HepG2 (cell line): ENCODE data around the gene HIBADH. TPM values are rescaled to one million over a fixed set of nuclear protein-coding genes. Genes with fewer than 3 reads are reported as not detected.

Experiments used
- ATAC-seq: fragments of 200-7000 bp; cut with Tn5 transposase; 3 replicates; pipeline ENCODE4 v1.9.1; 2020; ENCODE audit warnings: mild to moderate bottlenecking, moderate library complexity
- BruUV-seq: library from RNA; stranded (reverse); fragments of 400-500 nt; replicated peaks from 2 replicates; lab custom pipeline; 2021; lab: Mats Ljungman, UMichigan
- CTCF ChIA-PET: fragments of 300-600 bp; formaldehyde crosslinking; extraction: SDS; loops from one replicate; lab custom pipeline; 2021; ENCODE audit warnings: low total read pairs, inconsistent platforms, low intra/inter-chr PET ratio; lab: Yijun Ruan, JAX
- POLR2A ChIA-PET: fragments of 350-600 bp; sonication (Branson Sonifier 250); formaldehyde crosslinking; loops from one replicate; lab custom pipeline; 2020; ENCODE audit warnings: antibody characterized with exemption, inconsistent platforms; lab: Yijun Ruan, JAX
- DNase-seq: peaks from one replicate; pipeline ENCODE4 v3.0.0-alpha.2; 2015; ENCODE audit warnings: low spot score
- FAIRE-seq: peaks from 3 replicates; lab custom pipeline; 2011; peaks lifted over from hg19 to GRCh38; lab: Jason Lieb, UNC
- H2AFZ ChIP-seq: one replicate; pipeline ENCODE4 v1.6.1; 2011; ENCODE audit warnings: low read length, inconsistent platforms
- H3K27ac ChIP-seq: fragments of 300-600 bp; 3 replicates; pipeline ENCODE4 v1.8.0; 2011; ENCODE audit warnings: mixed run types, mild to moderate bottlenecking, mixed read lengths, low read length, inconsistent platforms; ENCODE audit not compliant: insufficient read depth; ENCODE audit errors: extremely low read length
- H3K27me3 ChIP-seq, 2 experiments: fragments of 200-600 bp in 1 of 2; 2 replicates in 1 of 2; 3 replicates in 1 of 2; pipeline versions ENCODE4 v1.6.0 to v1.8.0; 2011; ENCODE audit warnings: low read length in 2 of 2, mild to moderate bottlenecking in 2 of 2, moderate library complexity in 2 of 2, inconsistent platforms in 1 of 2; ENCODE audit not compliant: insufficient read depth in 2 of 2, control insufficient read depth in 1 of 2
- H3K36me3 ChIP-seq, 2 experiments: fragments of 200-600 bp in 1 of 2; replicated peaks in 1 of 2; 2 replicates in 1 of 2; 3 replicates in 1 of 2; pipeline versions ENCODE4 v1.5.1 to v1.8.0; 2011; ENCODE audit warnings: low read length in 2 of 2, inconsistent platforms in 1 of 2; ENCODE audit not compliant: insufficient read depth in 2 of 2, control insufficient read depth in 1 of 2
- H3K4me1 ChIP-seq: 2 replicates; pipeline ENCODE4 v1.5.1; 2012; ENCODE audit warnings: low read length, inconsistent platforms; ENCODE audit not compliant: insufficient read depth
- H3K4me2 ChIP-seq: 2 replicates; pipeline ENCODE4 v1.6.0; 2011; ENCODE audit warnings: low read depth, low read length, inconsistent platforms
- H3K4me3 ChIP-seq, 3 experiments: fragments of 200-600 bp in 1 of 3; sonication (generic), shearing (Covaris generic) in 1 of 3; replicated peaks in 1 of 3; 2 replicates each; pipeline ENCODE4 v1.5.1; 2011 to 2016; ENCODE audit warnings: low read length in 3 of 3, inconsistent platforms in 2 of 3, low read depth in 2 of 3, mild to moderate bottlenecking in 2 of 3, control low read depth in 1 of 3, mixed read lengths in 1 of 3; ENCODE audit not compliant: insufficient read depth in 1 of 3
- H3K79me2 ChIP-seq: one replicate; pipeline ENCODE4 v1.6.1; 2011; ENCODE audit warnings: low read length, inconsistent platforms; ENCODE audit not compliant: insufficient read depth
- H3K9ac ChIP-seq: 2 replicates; pipeline ENCODE4 v1.6.0; 2011; ENCODE audit warnings: mild to moderate bottlenecking, low read depth, low read length, inconsistent platforms; ENCODE audit not compliant: insufficient read depth
- H3K9me3 ChIP-seq: 2 replicates; pipeline ENCODE4 v1.5.1; 2012; ENCODE audit warnings: mild to moderate bottlenecking, low read length
- H4K20me1 ChIP-seq: 2 replicates; pipeline ENCODE4 v1.6.0; 2011; ENCODE audit warnings: inconsistent platforms, mild to moderate bottlenecking, low read length, moderate library complexity; ENCODE audit not compliant: insufficient read depth
- CREB1 ChIP-seq, 2 experiments: fragments of 450-650 bp in 1 of 2; IDR thresholded peaks; 2 replicates each; pipeline ENCODE4 v1.6.1; 2016 to 2017; ENCODE audit warnings: control low read depth in 1 of 2, mild to moderate bottlenecking in 1 of 2, missing compliant biosample characterization in 1 of 2, missing genetic modification characterization in 1 of 2
- KDM3A ChIP-seq: IDR thresholded peaks from 2 replicates; pipeline ENCODE4 v1.6.1; 2018; ENCODE audit warnings: low read depth, missing compliant biosample characterization
- TCF7 ChIP-seq: sonication (generic); IDR thresholded peaks from 2 replicates; pipeline ENCODE4 v1.6.1; 2016; ENCODE audit warnings: antibody characterized with exemption, low read depth
- ZC3H13 ChIP-seq: sonication (generic); formaldehyde crosslinking; IDR thresholded peaks from 2 replicates; pipeline ENCODE4 v1.8.1; 2023; ENCODE audit warnings: mild to moderate bottlenecking, missing genetic modification reagents, moderate library complexity
- WGBS: methylation state at CpG from one replicate; pipeline ENCODE4 v1.1.6; 2017; ENCODE audit warnings: low lambda C conversion rate; 5-methylcytosine and 5-hydroxymethylcytosine counted together
- in situ Hi-C: cut with HindIII; loops from 2 replicates; pipeline ENCODE4 v1.10.0; 2017; ENCODE audit warnings: low pct_unique_long_range_greater_than_20kb; ENCODE audit not compliant: extremely low pct_ligation_motif_present
- intact Hi-C: fragments of 100-400 bp; cut with micrococcal nuclease; formaldehyde crosslinking; loops from one replicate; pipeline ENCODE4 v1.10.0; 2022; ENCODE audit not compliant: unreplicated experiment
- polyA plus RNA-seq, 8 experiments: library from polyadenylated mRNA; depleted of rRNA in 3 of 8; stranded (reverse) in 7 of 8; unstranded in 1 of 8; fragments of >200 nt; fragmentation: Illumina TruSeq in 4 of 8; extraction: Trizol in 4 of 8; gene quantifications; 2 replicates each; pipeline versions ENCODE4 v1.2.1 to v1.2.3, GENCODE V29; 2011 to 2016; ENCODE audit warnings: low read depth in 4 of 8, missing spikeins in 1 of 8, mixed read lengths in 1 of 8; ENCODE audit not compliant: insufficient read depth in 1 of 8
- total RNA-seq, 5 experiments: library from RNA; depleted of rRNA; stranded (reverse); fragments of >200 nt; fragmentation: Illumina TruSeq; extraction: Trizol; gene quantifications; 2 replicates each; pipeline ENCODE4 v1.2.3, GENCODE V29; 2016; ENCODE audit warnings: low read depth in 1 of 5
- TF ChIP-seq, protein P1 (sequence below): fragments of 450-650 bp; IDR thresholded peaks from 2 replicates; pipeline ENCODE4 v1.6.1; 2017
- TF ChIP-seq, protein P2 (sequence below): sonication (generic); formaldehyde crosslinking; IDR thresholded peaks from 2 replicates; pipeline ENCODE4 v1.5.0; 2020; ENCODE audit warnings: missing genetic modification reagents, mild to moderate bottlenecking, borderline replicate concordance

The HIBADH gene
- total and polyA plus RNA-seq, 2 of the 13 experiments (the other 11 are each of a cell fraction or from before 2014, with no cell fraction given), result 49.9 to 59.5 TPM

DNA sequence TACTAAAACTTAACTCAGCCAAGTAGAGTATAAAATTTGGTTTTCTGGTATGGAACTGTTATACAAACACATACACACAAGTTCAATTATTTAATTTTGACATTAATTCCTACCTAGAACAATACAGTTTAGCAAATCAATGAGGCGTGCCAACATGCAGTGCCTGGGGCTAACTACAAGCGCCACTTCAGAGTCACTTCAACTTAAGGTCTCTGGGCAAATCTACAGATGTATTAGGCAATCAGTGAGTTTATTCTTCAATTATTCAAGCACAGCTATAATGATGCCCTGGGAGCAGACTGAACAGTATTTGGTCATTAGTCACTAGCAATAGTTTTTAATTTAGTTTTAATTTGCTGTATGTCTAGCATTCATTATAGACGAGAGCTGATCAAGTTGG, 51.6 kb downstream of the HIBADH start:
- Histone ChIP-seq H3K4me1 (peaks cover 37% of the 10 kb centered on the region), H3K36me3 (peaks cover 0 to under 1% of the 10 kb centered on the region in 2 experiments; a peak in 3 of 5 replicates), H4K20me1 (no peaks in the 10 kb centered on the region), H3K9ac (no peak overlapping the region), H3K27ac (no peak overlapping the region), H3K79me2 (peaks cover 1% of the 10 kb centered on the region), H3K27me3 (no peaks in the 10 kb centered on the region), H3K4me2 (no peak overlapping the region), H3K9me3 (no peaks in the 10 kb centered on the region), H3K4me3 (no peak overlapping the region), H2AFZ (no peak overlapping the region)
- 96% methylated on average over 3 of the region's 3 CpGs for WGBS
- no peak for FAIRE-seq
- in situ Hi-C loops, result no loop called here
- intact Hi-C loops, result no loop called here
- TF ChIP-seq, protein P1, sequence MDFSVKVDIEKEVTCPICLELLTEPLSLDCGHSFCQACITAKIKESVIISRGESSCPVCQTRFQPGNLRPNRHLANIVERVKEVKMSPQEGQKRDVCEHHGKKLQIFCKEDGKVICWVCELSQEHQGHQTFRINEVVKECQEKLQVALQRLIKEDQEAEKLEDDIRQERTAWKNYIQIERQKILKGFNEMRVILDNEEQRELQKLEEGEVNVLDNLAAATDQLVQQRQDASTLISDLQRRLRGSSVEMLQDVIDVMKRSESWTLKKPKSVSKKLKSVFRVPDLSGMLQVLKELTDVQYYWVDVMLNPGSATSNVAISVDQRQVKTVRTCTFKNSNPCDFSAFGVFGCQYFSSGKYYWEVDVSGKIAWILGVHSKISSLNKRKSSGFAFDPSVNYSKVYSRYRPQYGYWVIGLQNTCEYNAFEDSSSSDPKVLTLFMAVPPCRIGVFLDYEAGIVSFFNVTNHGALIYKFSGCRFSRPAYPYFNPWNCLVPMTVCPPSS, result no peak
- POLR2A ChIA-PET, result no interaction called here
- ATAC-seq, result no peak
- BruUV-seq, result no TSS peak
- CTCF ChIA-PET, result no interaction called here
- DNase-seq, result no peak

DNA sequence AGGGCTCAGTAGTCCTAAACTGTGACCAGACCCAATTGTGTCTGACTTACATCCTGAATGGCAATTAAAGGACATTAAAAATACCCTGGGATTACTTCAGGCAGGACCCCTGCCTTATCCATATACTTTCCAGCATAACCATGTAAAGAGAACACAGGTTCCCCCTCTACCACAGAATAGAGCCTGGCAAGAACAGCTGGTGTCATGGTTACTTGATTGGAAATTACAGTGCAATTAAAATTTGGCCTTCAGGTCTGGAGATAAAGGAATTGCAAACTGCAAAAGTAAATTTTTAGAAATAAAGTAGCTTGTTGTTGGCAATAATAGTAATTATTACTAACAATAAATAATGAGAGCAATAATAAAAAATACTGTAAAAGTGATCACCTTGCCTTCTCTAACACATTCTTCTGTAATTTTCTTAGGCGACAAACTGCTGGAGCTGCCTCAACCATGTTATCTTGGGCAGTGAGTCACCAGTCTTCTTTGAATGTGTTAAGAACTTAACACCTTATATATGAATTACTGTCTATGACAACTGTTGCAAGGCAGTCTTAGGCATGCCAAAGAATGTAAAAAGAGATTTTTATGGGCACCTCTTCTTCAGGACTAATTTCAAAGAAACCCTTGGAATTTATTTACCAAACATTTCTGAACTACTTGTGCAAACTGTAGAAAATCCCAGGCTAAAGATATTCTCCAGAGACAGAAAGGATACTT, 53.7 kb downstream of the HIBADH start:
- TF ChIP-seq CREB1 (IDR thresholded peaks at IDR 0.05) (no peak), CREB1 (CRISPR knock-in tag; IDR thresholded peaks at IDR 0.05) (no peak), ZC3H13 (CRISPR knock-in tag) (no peak), TCF7 (no peak), KDM3A (CRISPR knock-in tag) (no peak)
- TF ChIP-seq, protein P2, sequence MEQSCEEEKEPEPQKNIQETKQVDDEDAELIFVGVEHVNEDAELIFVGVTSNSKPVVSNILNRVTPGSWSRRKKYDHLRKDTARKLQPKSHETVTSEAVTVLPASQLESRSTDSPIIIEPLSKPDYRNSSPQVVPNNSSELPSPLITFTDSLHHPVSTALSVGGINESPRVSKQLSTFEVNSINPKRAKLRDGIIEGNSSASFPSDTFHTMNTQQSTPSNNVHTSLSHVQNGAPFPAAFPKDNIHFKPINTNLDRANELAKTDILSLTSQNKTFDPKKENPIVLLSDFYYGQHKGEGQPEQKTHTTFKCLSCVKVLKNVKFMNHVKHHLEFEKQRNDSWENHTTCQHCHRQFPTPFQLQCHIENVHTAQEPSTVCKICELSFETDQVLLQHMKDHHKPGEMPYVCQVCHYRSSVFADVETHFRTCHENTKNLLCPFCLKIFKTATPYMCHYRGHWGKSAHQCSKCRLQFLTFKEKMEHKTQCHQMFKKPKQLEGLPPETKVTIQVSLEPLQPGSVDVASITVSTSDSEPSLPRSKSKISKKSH (CRISPR knock-in tag), result no peak
- Histone ChIP-seq H3K4me3 (no peak overlapping the region), H3K9ac (no peak overlapping the region), H4K20me1 (no peaks in the 10 kb centered on the region), H3K4me2 (no peak overlapping the region), H3K36me3 (no peaks in the 10 kb centered on the region; a peak in 1 of 5 replicates), H3K27ac (no peak overlapping the region), H3K79me2 (no peaks in the 10 kb centered on the region), H3K27me3 (no peaks in the 10 kb centered on the region), H3K9me3 (no peaks in the 10 kb centered on the region), H2AFZ (no peak overlapping the region), H3K4me1 (peaks cover 53% of the 10 kb centered on the region)
- in situ Hi-C loops, result no loop called here
- DNase-seq (no peak), ATAC-seq (no peak), FAIRE-seq (no peak)
- POLR2A ChIA-PET, result no interaction called here
- WGBS, result 100% methylated on average over 1 of the region's 1 CpG
- CTCF ChIA-PET, result no interaction called here
- intact Hi-C loops, result loop anchor here (10.0 kb wide), 1 partner anchor 414 kb away; no protein-coding TSS in a partner anchor
- BruUV-seq, result no TSS peak
